Vagina (tissue), 2 donors: Measurements from ENCODE around the gene OR5H14. TPM values are rescaled to one million over a fixed set of nuclear protein-coding genes. Genes with fewer than 3 reads are reported as not detected.

Experiments
- DNase-seq, 2 donors: peaks; one replicate each; pipeline ENCODE4 v3.0.0-alpha.2; 2017; ENCODE audit errors: extremely low spot score in 2 of 2
- H3K27ac ChIP-seq: fragments of 200-600 bp; sonication (generic); one replicate; pipeline ENCODE4 v1.5.1; 2019
- H3K27me3 ChIP-seq: fragments of 200-600 bp; sonication (generic); one replicate; pipeline ENCODE4 v1.5.1; 2019
- H3K36me3 ChIP-seq, 2 donors: fragments of 200-600 bp; sonication (generic); one replicate each; pipeline ENCODE4 v1.5.1; 2017 to 2019
- H3K4me1 ChIP-seq: fragments of 200-600 bp; sonication (generic); one replicate; pipeline ENCODE4 v1.5.1; 2019
- H3K4me3 ChIP-seq, 2 donors: fragments of 200-600 bp; sonication (generic); 1 replicate in 1 of 2; 2 replicates in 1 of 2; pipeline ENCODE4 v1.5.1; 2016 to 2019
- H3K9me3 ChIP-seq: fragments of 200-600 bp; sonication (generic); one replicate; pipeline ENCODE4 v1.5.1; 2019
- CTCF ChIP-seq, 3 experiments: fragments of 450-650 bp in 2 of 3; fragments of 200-600 bp in 1 of 3; sonication (generic) in 1 of 3; IDR thresholded peaks; one replicate each; pipeline ENCODE4 v1.5.1; 2017 to 2019; ENCODE audit warnings: antibody characterized with exemption in 3 of 3, mild to moderate bottlenecking in 2 of 3, moderate library complexity in 2 of 3
- POLR2A ChIP-seq, 2 donors: fragments of 450-650 bp; IDR thresholded peaks; one replicate each; pipeline ENCODE4 v1.6.1; 2017; ENCODE audit warnings: antibody characterized with exemption in 2 of 2, mild to moderate bottlenecking in 2 of 2, moderate library complexity in 2 of 2
- POLR2AphosphoS5 ChIP-seq, 2 donors: sonication (generic); formaldehyde crosslinking; IDR thresholded peaks; one replicate each; pipeline ENCODE4 v1.9.0; 2017; ENCODE audit warnings: antibody characterized with exemption in 2 of 2, mild to moderate bottlenecking in 2 of 2, low read depth in 1 of 2; ENCODE audit not compliant: insufficient read depth in 1 of 2
- intact Hi-C: fragments of 100-400 bp; cut with DNase I; formaldehyde crosslinking; loops from one replicate; pipeline ENCODE4 v1.15.1; 2023
- total RNA-seq: library from RNA; depleted of rRNA; stranded (reverse); fragments of >200 nt; gene quantifications from one replicate; pipeline ENCODE4 v1.2.3, GENCODE V29; 2016

OR5H14 gene
- total RNA-seq, result not detected

- DNase-seq, result no peak
- no peak within 1 kb of the TSS for H3K27ac ChIP-seq
- no peak within 1 kb of the TSS for H3K4me3 ChIP-seq
- intact Hi-C loops, result no loop called here
- no peaks in the 10 kb centered on the region for H3K4me1 ChIP-seq
- no peaks in the 10 kb centered on the region for H3K9me3 ChIP-seq
- TF ChIP-seq POLR2A (IDR thresholded peaks at IDR 0.05) (no peak), POLR2AphosphoS5 (IDR thresholded peaks at IDR 0.05; ENCODE audit: insufficient read depth in 1 of 2, low read depth in 1 of 2) (no peak), CTCF (IDR thresholded peaks at IDR 0.05) (no peak)
- H3K27me3 ChIP-seq, result no peaks in the 10 kb centered on the region
- no peaks in the 10 kb centered on the region for H3K36me3 ChIP-seq
Observed at GRCh38 chr3:98147179-98147578, at the start of gene OR5H14. Gene OR5H14 (plus strand): TSS chr3:98147479. CDS start chr3:98149386, 1,907 bp downstream.

- TF ChIP-seq POLR2AphosphoS5 (IDR thresholded peaks at IDR 0.05; ENCODE audit: insufficient read depth in 1 of 2, low read depth in 1 of 2) (no peak), POLR2A (IDR thresholded peaks at IDR 0.05) (no peak), CTCF (IDR thresholded peaks at IDR 0.05) (no peak)
- Histone ChIP-seq H3K4me3 (no peak overlapping the region), H3K9me3 (no peaks in the 10 kb centered on the region), H3K36me3 (no peaks in the 10 kb centered on the region), H3K27ac (no peak overlapping the region), H3K27me3 (no peaks in the 10 kb centered on the region), H3K4me1 (no peaks in the 10 kb centered on the region)
- DNase-seq, result no peak
- intact Hi-C loops, result no loop called here
Observed at GRCh38 chr3:98099848-98100247, 47.4 kb upstream of the OR5H14 start.

DNA sequence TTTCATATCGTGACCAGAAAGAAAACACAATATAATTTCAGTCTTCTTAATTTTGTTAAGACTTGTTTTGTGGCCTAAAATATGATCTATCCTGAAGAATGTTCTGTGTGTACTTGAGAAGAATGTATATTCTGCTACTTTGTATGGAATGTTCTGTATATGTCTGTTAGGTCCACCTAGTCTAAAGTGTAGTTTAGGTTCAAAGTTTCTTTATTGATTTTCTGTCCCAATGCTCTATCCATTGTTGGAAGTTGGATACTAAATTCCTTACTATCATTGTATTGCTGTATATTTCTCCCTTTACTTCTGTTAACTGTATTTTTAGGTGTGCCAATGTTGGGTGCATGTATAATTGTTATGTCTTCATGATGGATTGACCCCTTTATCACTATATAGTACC, 39.1 kb upstream of the OR5H14 start:
- no peak for TF ChIP-seq POLR2A (IDR thresholded peaks at IDR 0.05)
- no peak for TF ChIP-seq CTCF (IDR thresholded peaks at IDR 0.05)
- TF ChIP-seq POLR2AphosphoS5 (IDR thresholded peaks at IDR 0.05; ENCODE audit: insufficient read depth in 1 of 2, low read depth in 1 of 2), result no peak
- intact Hi-C loops, result no loop called here

DNA sequence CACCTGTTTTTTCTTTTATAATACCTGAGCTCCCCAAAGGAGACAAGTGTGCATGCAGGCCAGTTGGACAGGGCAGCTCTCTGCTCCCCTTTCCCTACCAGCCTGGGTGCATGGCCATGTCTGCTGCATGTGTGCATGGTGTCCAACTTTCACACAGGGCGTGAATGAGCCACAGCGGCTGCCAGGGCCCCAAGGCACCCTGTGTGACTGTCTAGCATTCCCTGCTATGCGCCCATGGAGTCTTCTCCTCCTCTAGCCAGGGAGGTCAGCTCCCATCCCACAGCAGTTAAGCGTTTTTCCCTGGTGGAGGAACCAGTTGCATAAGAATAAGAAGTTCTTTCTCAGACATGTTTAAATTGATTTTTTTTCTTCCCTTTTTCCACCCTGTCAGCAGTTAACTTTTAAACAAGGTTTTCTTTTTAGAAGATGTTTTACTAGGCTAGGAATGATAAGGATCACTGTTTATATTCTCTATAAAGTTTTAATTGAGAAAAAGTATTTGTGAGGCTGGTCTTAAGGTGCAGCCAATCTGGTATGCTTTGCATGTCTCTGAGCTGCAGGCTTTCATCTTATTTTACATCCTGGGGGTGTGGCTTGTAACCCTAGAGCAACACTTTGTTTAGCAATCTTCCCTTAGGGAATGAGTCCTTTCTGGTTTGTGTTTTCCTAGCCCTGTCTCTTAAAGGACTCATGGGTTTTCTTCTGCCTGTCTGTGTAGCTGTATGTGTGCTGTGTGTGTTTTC, 37.3 kb upstream of the OR5H14 start:
- intact Hi-C loops, result no loop called here
- H3K4me3 ChIP-seq, result no peak overlapping the region
- H3K4me1 ChIP-seq, result no peaks in the 10 kb centered on the region
- no peak for DNase-seq
- H3K36me3 ChIP-seq, result no peaks in the 10 kb centered on the region
- no peaks in the 10 kb centered on the region for H3K9me3 ChIP-seq
- no peaks in the 10 kb centered on the region for H3K27me3 ChIP-seq
- TF ChIP-seq CTCF (IDR thresholded peaks at IDR 0.05) (no peak), POLR2A (IDR thresholded peaks at IDR 0.05) (no peak), POLR2AphosphoS5 (IDR thresholded peaks at IDR 0.05; ENCODE audit: insufficient read depth in 1 of 2, low read depth in 1 of 2) (no peak)
- H3K27ac ChIP-seq, result no peak overlapping the region

More for the DNA sequence above, 39.1 kb upstream of the OR5H14 start:
- H3K4me3 ChIP-seq, result no peak overlapping the region
- no peaks in the 10 kb centered on the region for H3K27me3 ChIP-seq
- H3K9me3 ChIP-seq, result no peaks in the 10 kb centered on the region
- DNase-seq, result no peak
- H3K36me3 ChIP-seq, result no peaks in the 10 kb centered on the region
- no peaks in the 10 kb centered on the region for H3K4me1 ChIP-seq
- H3K27ac ChIP-seq, result no peak overlapping the region

DNA sequence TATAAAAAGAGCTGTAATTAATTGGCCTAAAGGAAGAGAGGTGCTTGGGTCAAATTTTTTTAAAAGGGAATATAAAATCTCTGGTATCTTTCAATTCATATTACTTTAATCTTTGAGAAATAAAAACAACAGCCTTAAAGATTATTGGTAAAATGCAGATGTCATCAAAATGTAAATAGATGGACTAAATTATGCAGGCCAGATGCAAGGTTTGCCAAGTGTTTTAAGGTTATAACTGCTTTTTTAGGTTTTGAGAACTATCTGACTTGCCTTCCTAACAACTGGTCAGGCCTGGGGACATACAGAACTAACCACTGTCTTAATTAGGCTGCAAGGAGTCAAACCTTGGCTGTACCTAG, 36.8 kb upstream of the OR5H14 start:
- no peak overlapping the region for H3K4me3 ChIP-seq
- no peak for DNase-seq
- H3K27me3 ChIP-seq, result no peaks in the 10 kb centered on the region
- H3K27ac ChIP-seq, result no peak overlapping the region
- no peaks in the 10 kb centered on the region for H3K9me3 ChIP-seq
- intact Hi-C loops, result no loop called here
- H3K36me3 ChIP-seq, result no peaks in the 10 kb centered on the region
- TF ChIP-seq POLR2A (IDR thresholded peaks at IDR 0.05) (no peak), CTCF (IDR thresholded peaks at IDR 0.05) (no peak), POLR2AphosphoS5 (IDR thresholded peaks at IDR 0.05; ENCODE audit: insufficient read depth in 1 of 2, low read depth in 1 of 2) (no peak)
- H3K4me1 ChIP-seq, result no peaks in the 10 kb centered on the region
